ENCODE measurements around the gene OSBPL8. TPM values are rescaled to one million over a fixed set of nuclear protein-coding genes. Genes with fewer than 3 reads are reported as not detected.

OSBPL8 gene
- total and polyA plus RNA-seq, 2 experiments from 2014 or later = 78.0 to 124 TPM

- TF ChIP-seq REST (IDR thresholded peaks at IDR 0.05; ENCODE audit: unreplicated experiment) = no peak
Measured at GRCh38 chr12:76608070-76608469, 48.5 kb upstream of the OSBPL8 start (continued).

- H3K27ac Mint-ChIP-seq = no peak overlapping the region
- TF ChIP-seq STAT1 (IDR thresholded peaks at IDR 0.05; ENCODE audit: unreplicated experiment) (no peak), NANOG (IDR thresholded peaks at IDR 0.05; ENCODE audit: borderline replicate concordance) (no peak), REST (IDR thresholded peaks at IDR 0.05; ENCODE audit: unreplicated experiment) (no peak), CREB1 (CRISPR knock-in tag; IDR thresholded peaks at IDR 0.05; ENCODE audit: low read depth) (no peak), POLR2AphosphoS5 (IDR thresholded peaks at IDR 0.05; ENCODE audit: low read depth) (no peak), ETS1 (IDR thresholded peaks at IDR 0.05) (no peak), CTCF (conservative IDR thresholded peaks at IDR 0.05; ENCODE audit: low read depth in 2 of 2) (no peak), EZH2phosphoT487 (IDR thresholded peaks at IDR 0.05; ENCODE audit: unreplicated experiment) (no peak), ZNF331 (CRISPR knock-in tag; IDR thresholded peaks at IDR 0.05; ENCODE audit: low read depth) (no peak), EZH2 (IDR thresholded peaks at IDR 0.05; ENCODE audit: low read depth, unreplicated experiment) (no peak)
Measured at GRCh38 chr12:76595056-76595455, 35.5 kb upstream of the OSBPL8 start.

More at GRCh38 chr12:76595056-76595455, 35.5 kb upstream of the OSBPL8 start:
- Mint-ChIP-seq H3K4me3 (no peak overlapping the region), H3K9me3 (no peaks in the 10 kb centered on the region; the same call in 2 of the 3 replicates), H3K27me3 (ENCODE audit: insufficient read depth, low read depth, poor library complexity) (no peaks in the 10 kb centered on the region), H3K4me1 (no peaks in the 10 kb centered on the region), H3K36me3 (ENCODE audit: low read depth) (no peaks in the 10 kb centered on the region)
- Histone ChIP-seq H2AFZ (no peak overlapping the region), H3K79me2 (replicated peaks; ENCODE audit: insufficient read depth) (no peaks in the 10 kb centered on the region), H3K36me3 (ENCODE audit: insufficient read depth) (no peaks in the 10 kb centered on the region), H4K20me1 (replicated peaks; ENCODE audit: insufficient read depth) (no peaks in the 10 kb centered on the region), H3K27me3 (ENCODE audit: insufficient read depth) (no peaks in the 10 kb centered on the region), H3K9me2 (ENCODE audit: insufficient read depth) (peaks cover 5% of the 10 kb centered on the region; the same call in 1 of the 2 replicates), H3K27ac (ENCODE audit: low read depth) (no peak overlapping the region), H3K4me1 (ENCODE audit: insufficient read depth) (no peaks in the 10 kb centered on the region), H3K4me2 (no peak overlapping the region), H3K4me3 (no peak overlapping the region), H3F3A (replicated peaks; ENCODE audit: low read depth) (no peaks in the 10 kb centered on the region)
- DNase-seq (ENCODE audit: low spot score) (no peak), ATAC-seq (no peak)

Data from GM23338 (cell line).